ENCODE data around the gene ACTR1B.

GRCh38 chr2:97654791-97655190, 9.1 kb downstream of the ACTR1B start:
- TF ChIP-seq CTCF (IDR thresholded peaks at IDR 0.05) = no peak
- no peak for TF ChIP-seq POLR2A (IDR thresholded peaks at IDR 0.05)

All from lower leg skin (tissue), 3 donors.